OCI-LY3 (cell line): Measurements from ENCODE around the gene HOXD8.

Source experiments
- EZH2phosphoT487 ChIP-seq: fragments of 200-600 bp; shearing (Covaris generic); IDR thresholded peaks from 2 replicates; pipeline ENCODE4 v1.6.1; 2018; ENCODE audit warnings: antibody characterized with exemption, mixed run types, low read depth
- TF ChIP-seq, protein P1 (sequence below): fragments of 200-600, 300-600 bp; sonication (generic); IDR thresholded peaks from 2 replicates; pipeline ENCODE4 v1.5.1; 2014; ENCODE audit warnings: antibody characterized with exemption, low read length, low read depth

DNA sequence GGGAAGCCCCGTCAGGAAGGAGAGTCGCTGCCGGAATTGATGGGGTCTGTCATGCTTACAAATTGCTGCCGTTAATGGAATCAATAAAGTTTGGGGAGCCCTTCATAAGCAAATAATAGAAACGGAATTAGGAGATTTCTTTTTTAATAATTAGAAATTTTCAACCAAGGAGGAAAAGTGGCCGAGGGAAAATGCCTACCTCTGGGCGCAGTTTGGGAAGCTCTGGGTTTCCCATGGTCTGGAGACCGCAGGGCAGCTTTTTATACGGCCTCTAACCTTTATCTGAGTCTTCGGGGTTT, 47.0 kb upstream of the HOXD8 start:
- TF ChIP-seq, protein P1, sequence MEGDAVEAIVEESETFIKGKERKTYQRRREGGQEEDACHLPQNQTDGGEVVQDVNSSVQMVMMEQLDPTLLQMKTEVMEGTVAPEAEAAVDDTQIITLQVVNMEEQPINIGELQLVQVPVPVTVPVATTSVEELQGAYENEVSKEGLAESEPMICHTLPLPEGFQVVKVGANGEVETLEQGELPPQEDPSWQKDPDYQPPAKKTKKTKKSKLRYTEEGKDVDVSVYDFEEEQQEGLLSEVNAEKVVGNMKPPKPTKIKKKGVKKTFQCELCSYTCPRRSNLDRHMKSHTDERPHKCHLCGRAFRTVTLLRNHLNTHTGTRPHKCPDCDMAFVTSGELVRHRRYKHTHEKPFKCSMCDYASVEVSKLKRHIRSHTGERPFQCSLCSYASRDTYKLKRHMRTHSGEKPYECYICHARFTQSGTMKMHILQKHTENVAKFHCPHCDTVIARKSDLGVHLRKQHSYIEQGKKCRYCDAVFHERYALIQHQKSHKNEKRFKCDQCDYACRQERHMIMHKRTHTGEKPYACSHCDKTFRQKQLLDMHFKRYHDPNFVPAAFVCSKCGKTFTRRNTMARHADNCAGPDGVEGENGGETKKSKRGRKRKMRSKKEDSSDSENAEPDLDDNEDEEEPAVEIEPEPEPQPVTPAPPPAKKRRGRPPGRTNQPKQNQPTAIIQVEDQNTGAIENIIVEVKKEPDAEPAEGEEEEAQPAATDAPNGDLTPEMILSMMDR = no peak
- TF ChIP-seq EZH2phosphoT487 = no peak
